K562 (cell line): ENCODE data around the gene MOG.

ENCODE experiments used
- HES1 ChIP-seq: fragments of 450-650 bp; IDR thresholded peaks from 2 replicates; pipeline ENCODE4 v1.6.1; 2016; ENCODE audit warnings: low read depth, mild to moderate bottlenecking, moderate library complexity
- TEAD4 ChIP-seq, 2 experiments: sonication (generic) in 1 of 2; formaldehyde crosslinking in 1 of 2; IDR thresholded peaks; 2 replicates each; pipeline versions ENCODE4 v1.6.1 to v1.8.0; 2012 to 2022; ENCODE audit warnings: borderline replicate concordance in 1 of 2, inconsistent platforms in 1 of 2, low read length in 1 of 2, mild to moderate bottlenecking in 1 of 2, missing genetic modification reagents in 1 of 2
- ZNF274 ChIP-seq: IDR thresholded peaks from 2 replicates; pipeline ENCODE4 v1.6.1; 2011; ENCODE audit warnings: low read depth, mild to moderate bottlenecking, low read length, moderate library complexity, borderline replicate concordance

GRCh38 chr6:29680904-29681303 lies 24.0 kb downstream of the MOG start, which contains the start of gene ZFP57:
- TF ChIP-seq ZNF274 (no peak), TEAD4 (IDR thresholded peaks at IDR 0.05; ENCODE audit: low read length) (no peak), TEAD4 (CRISPR knock-in tag; IDR thresholded peaks at IDR 0.05; ENCODE audit: borderline replicate concordance) (no peak), HES1 (no peak)
